ENCODE results near the gene TRIM69.

GRCh38 chr15:44728576-44729407 lies 7.5 kb upstream of the TRIM69 start:
- TF ChIP-seq CTCF (IDR thresholded peaks at IDR 0.05) (no peak), EZH2 (IDR thresholded peaks at IDR 0.05; ENCODE audit: borderline replicate concordance, insufficient read depth, low read depth, low read length, poor library complexity, severe bottlenecking) (no peak)
